ENCODE measurements around the gene RAB11FIP4. TPM values are rescaled to one million over a fixed set of nuclear protein-coding genes. Genes with fewer than 3 reads are reported as not detected.

The RAB11FIP4 gene
- total RNA-seq, 1 donor from 2014 or later = 1.8 TPM

DNA sequence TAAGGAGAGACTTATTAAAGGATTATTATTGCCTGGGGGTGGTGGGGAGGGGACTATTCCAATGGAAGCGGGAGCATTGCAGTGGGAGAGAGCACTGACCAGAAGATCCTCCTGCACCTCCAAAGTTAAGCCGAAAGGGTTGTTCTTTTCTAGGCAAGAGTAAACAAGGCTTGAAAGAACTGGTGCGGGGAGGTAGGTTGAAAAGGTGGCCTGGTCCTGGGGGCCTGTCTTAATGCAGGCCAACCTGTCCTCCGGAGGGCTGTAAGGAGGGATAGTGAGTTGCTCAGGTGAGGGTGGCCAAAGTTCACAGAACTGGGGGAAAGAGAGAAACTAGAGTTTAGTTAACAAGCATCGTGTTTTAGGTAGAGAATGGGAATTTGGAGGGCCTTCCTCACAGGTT is 65.3 kb downstream of the RAB11FIP4 start:
- DNase-seq (ENCODE audit: low spot score) = no peak

DNA sequence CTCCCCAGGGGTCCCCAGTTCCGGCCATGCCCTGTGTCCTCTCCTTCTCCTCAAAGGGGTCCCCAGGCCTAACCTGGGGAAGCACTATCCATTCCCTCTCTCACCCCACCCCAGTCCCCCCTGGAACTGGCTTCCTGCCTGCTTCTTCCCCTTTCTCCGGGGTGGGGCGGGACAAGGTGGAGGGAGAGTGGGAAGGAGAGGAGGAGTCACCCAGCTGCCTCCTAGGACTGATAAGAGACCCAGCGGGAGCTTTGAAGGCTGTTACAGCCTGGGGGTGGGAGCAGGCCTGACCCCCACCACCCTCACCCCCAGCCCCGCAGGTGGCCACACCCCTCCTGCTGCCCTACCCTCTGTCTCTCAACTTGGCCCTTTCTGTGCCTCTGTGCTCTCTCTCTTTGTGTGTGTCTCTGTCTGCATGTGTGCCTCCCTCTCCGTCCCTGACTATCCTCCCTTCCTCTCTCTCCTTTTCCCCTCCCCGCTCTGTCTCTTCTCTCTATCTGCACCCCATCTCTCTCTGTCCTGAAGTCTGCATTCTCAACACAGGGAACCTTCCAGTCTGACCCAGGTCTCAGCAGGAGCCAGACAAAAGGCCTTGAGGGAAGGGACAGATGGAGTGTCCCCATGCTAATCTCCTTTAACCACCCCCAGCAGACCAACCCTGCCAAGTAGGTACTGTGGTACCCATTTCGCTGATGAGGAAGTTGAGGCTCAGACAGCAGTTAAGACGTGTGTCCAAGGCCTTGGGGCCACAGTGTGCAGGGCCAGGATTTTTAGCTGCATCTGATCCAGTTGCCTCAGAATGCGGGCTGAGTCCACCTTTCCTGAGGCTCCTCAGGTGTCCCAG is 66.1 kb downstream of the RAB11FIP4 start:
- DNase-seq (ENCODE audit: low spot score) = no peak

DNA sequence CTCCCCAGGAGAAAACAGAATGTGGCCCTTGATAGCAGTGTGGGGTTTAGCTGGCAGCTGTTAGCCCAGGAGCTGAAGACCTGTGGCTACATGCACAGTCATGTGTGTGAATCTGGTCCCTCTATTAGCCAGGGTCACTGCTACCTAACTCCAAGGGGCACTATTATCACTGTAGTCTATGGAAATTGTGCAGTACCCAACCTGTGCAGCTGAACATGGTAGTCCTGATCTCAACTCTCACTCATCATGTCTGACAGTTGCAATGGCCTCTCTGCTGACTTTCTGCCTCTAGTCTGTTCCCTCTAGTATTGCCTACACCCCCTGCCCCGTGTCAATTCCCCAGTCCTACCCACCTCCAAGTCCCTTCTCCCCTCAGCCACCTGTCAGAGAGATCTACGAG is 67.4 kb downstream of the RAB11FIP4 start:
- no peak for DNase-seq (ENCODE audit: low spot score)

DNA sequence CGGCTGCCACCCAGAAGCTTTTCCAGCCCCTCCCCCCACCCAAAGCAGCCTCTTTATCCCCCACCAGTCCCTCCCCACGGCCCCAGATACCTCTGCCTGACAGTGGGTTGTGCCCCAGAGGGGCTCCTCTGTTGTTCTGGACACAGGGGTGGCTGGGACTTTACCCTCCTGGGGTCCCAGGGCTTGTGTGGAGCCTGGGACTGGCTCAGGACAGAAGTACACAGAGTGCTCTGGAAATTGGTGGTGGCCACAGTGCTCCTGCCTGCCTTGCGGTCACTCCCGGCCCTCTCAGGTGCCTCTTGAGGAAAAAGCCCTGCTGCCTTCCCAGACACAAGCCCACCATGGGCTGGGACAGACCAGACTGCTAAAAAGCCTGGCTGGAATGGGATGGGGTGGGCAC is 68.2 kb downstream of the RAB11FIP4 start:
- no peak for DNase-seq (ENCODE audit: low spot score)

DNA sequence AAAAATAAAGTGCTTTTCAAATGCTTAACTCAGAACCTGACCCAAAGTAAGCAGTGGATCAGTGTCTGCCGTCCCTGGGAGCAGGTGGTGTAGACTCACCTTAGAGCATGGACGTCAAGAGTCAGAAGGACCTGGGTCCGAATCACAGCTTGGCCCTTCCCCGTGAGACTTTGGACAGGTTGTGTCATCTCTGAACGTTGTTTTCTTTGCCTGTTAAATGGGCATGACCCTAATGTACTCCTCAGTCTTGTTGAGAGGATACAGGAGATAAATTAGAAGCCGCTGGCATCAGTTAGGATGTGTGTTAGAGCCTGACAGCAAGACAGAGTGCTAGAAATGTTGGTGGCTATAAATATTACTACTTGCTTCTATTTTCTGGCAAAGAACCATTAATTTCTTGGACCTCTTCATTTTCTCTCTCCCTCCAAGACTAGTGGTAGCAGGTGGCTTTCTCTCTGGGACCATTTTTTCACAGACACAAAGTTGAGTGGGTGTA is 68.8 kb downstream of the RAB11FIP4 start:
- no peak for DNase-seq (ENCODE audit: low spot score)

DNA sequence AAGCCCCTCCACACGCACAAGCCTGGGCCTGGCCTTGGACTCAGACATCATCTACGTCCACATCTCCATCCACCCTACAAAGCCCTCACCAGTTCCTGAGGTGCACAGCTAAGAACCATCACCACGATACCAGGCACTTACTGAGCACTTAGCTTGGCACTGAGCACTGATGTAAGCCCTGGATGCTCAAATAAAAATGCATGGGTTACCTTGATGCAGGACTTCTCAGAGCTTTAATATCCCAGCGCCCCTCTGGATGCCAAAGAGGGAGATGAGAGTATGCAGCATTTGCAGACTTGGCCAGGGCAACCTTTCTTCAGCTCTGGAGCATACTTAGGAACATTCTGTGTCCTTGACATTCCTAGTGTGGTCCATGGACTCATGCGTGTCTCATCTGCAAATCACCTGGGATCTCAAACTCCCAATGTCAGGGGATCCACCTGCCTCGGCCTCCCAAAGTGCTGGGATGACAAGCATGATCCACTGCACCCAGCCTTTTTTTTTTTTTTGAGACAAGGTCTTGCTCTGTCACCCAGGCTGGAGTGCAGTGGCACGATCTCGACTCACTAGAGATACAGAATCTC is 69.8 kb downstream of the RAB11FIP4 start:
- no peak for DNase-seq (ENCODE audit: low spot score)

DNA sequence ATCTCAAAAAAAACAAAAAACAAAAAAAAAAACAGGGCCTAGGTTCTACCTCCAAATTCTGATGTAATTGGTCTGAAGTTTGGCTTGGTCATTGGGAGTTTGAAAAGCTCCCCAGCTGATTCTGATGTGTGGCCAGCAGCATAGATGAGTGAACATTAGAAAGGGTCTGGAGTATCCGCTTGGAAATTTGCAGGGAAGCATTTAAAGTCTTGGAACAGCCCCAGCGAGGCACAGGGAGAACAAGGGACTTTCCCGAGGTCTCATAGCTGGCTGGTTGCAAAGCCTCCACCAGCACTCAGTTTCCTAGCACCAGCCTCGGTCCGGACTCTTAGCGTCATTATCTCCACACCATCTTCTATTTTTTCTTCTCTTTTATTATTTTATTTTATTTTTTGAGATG is 70.8 kb downstream of the RAB11FIP4 start:
- DNase-seq (ENCODE audit: low spot score) = no peak

DNA sequence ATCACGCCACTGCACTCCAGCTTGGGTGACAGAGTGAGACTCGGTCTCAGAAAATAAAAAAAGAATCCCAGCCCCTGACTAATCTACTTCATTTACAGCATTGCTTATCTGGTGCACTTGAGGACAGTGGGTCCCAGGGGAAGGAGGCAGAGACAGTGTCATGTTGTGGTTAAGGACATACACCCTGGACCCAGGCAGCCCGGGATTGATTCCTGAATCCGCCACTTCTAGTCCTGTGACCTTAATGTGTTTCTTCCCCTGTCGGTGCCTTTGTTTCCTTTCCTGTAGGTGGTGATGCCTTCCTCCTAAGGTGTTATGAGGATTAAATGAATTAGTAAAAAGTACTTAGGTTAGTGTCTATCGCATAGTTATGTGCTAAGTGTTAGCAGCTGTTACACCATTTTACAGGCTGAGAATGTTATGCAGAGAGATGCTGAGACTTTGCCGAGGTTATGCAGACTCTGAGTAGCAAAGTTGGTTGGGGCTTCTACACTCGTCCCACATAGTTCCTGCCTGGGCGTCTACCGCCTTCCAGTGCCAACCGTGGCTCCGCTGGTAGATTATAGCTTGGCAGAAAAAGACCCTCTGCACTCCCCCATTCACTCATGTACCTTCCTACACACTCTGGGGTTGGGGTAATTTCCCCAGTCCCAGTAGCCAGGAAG is 74.8 kb downstream of the RAB11FIP4 start:
- DNase-seq (ENCODE audit: low spot score) = no peak

DNA sequence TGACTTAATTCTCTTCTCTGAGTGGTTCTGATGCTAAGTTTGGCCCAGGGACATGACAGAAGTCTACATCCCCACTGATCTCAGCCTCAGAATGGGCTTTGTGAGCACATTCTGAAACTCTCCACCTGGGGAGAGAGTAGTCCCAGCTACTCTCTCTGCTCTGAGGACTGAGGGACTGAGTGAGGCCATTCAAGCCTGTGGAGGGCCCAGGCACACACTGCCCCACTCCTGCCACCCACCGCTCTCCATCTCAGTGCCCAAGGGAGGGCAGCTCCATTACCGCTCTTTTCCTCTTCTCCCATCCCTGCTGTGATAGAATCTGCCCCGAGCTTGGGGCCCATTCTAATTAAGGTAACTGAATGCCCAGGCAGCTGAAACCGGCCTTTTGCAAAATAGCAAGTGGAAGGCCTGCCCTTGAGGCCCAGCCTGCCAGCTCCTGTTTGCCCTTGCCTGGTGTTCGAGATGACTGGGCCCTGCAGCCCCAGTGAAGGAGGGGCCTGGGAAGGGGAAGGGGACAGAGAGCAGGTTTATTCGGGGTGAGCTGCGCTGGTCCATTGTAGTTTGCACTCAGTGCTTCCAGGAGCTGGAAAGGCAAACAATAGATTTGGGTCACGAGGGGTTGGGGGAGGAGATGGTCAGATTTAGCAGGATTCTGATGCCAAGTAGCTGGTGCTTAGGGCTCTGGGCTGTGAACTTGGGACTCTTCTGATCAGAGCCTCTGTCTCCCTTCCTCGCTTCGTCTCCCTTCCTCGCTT is 76.2 kb downstream of the RAB11FIP4 start:
- no peak for DNase-seq (ENCODE audit: low spot score)

DNA sequence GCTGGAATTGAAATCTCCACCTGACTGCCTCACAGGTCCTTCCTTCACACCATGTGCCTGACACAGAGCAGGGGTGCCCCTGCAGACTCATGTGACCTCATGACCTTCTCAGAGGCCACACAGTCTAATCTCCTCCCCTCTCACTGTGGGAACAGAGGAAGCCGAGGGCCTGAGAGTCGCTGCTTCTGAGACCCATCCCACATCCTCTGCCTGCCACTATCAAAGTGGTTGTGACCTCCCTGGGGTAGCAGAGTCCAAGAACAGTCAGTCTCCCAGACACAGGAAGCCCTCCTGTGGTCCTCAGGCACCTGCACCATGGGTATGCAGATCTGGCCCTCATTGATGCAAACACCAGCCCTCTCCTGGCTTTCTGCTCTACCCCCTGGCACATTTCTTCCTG is 78.5 kb downstream of the RAB11FIP4 start:
- no peak for DNase-seq (ENCODE audit: low spot score)

DNA sequence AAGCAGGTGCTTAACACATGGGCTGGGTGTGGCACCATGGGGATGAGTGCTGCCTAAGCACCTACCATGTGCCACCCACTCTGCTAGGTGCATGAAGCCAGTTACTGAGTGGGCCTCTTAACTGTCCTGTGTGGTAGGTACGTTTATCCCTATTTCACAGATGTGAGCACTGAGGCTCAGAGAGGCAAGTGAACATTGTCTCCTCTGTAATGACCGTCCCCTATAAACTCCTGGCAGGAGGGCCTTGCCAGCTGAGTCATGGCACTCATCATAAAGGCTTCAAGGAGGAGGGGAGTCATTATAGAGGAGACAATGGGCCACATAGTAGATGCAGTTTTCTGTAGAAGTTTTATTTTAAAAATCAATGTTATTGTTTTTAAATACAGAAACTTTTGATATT is 79.1 kb downstream of the RAB11FIP4 start:
- DNase-seq (ENCODE audit: low spot score) = no peak

DNA sequence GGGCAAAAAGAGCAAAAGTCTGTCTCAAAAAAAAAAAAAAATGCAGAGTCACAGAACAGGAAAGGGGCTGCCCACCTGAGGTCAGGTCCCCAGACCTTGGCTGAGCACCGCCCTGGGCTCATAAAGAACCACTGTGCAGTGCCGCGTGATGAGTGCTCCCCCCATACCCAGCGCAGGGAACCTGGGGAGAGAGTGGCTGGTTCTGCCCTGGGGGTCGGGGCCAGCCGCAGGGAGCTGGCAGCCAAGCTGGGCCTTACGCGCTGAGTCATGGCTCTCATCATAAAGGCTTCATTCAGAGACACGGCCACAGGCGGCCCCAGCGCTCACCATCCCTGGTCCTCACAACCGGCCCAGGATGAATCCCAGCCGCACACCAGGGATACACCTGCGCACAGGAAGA is 80.7 kb downstream of the RAB11FIP4 start:
- DNase-seq (ENCODE audit: low spot score) = no peak

DNA sequence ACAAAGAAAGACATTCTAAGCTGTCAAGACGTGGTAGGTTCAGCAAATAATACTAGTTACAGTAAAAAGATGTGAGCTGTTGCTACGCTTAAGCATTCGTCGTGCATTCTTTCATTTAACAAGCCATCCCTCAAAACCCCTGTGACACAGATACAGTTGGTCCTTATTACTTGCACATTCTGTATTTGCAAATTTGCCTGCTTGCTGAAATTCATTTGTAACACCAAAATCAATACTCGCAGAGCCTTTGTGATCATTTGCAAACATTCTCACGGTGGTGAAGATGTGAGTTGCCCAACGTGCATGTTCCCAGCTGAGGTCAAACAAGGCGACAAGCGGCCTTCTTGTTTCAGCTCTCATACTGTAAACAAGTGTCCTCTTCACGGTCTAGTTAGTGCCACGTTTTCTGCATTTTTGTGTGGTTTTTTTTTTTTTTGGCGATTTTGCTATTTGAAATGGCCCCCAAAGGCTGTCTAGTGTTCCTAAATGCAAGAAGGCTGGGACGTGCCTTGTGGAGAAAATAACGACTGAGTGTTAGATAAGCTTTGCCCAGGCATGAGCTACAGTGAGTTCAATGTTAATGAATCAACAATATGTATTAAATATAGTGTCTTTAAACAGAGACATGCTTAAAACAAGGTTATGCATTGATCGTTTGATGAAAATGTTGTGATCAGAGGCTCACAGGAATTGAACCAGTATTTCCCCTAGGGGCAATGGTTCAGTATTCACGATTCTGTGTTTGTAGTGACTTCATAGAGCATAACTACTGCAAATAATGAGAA is 84.1 kb downstream of the RAB11FIP4 start:
- no peak for DNase-seq (ENCODE audit: low spot score)

DNA sequence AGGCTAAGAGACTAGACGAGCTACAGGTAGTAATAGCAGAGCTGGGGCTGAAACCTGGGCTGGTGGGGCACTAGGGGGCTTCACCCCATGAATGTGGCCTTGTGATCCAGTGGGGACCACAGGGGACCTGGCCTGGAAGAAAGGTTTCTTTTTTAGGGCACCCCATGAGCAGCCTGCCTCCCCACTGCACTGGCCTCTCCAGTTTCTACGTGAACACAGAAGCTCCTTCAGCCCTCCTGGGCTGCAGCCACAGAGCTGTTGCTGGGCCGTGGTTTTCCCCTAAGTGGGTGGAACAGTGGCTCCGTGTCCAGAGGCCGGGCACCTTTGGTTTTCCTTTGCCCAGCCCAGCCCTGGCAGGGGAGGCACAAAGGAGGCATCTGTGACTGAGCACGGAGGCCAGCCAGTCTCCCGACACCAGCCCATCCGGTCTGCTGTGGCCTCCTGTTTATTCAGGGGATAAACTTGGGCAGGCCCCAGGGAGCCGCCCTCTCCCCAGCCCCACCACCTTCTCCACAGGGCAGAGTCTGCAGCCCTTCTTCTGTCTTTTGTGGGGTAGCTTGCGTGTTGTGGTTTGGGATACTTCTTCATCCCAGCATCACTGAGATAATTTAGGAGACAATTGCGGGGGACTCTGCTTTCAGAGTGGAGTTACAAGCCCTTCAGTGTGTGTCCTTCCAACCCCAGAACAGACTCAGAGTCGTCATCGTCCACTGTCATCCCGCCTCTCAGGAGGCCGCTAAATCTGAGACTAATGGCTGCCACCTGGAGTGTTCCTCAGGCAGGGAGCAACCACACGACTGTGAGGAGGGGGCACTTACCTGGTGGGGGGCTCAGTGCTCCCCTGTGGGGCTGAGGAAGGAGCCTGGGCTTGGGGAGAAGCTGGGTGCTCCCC is 85.3 kb downstream of the RAB11FIP4 start:
- no peak for DNase-seq (ENCODE audit: low spot score)

DNA sequence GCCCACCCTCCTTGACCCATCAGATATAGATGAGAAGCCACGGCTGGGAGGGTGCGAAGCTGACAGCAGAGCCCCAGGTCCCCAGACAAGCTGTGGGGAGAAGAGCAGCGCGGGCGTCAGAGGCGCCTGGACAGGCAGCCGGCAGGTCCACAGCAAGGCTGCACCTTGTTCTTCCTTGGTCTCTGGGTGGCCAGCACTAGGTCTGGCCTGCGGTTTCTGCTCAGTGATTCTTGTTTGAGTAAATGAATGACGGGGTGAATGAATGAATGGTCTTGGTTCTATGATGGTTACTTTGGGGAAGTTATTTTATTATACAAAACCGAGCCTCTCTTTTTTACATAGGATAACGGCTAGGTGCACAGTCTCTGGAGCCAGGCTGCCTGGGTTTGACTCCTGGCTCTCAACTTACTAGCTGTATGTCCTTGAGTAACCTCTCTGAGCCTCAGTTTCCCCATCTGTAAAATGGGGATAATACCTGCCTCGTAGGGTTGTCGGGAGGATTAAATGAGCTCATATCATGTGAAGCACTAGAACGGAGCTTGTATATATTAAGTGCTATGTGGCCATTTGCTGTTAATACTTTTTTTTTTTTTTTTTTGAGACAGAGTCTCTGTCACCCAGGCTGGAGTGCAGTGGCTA is 86.1 kb downstream of the RAB11FIP4 start:
- DNase-seq (ENCODE audit: low spot score) = no peak

DNA sequence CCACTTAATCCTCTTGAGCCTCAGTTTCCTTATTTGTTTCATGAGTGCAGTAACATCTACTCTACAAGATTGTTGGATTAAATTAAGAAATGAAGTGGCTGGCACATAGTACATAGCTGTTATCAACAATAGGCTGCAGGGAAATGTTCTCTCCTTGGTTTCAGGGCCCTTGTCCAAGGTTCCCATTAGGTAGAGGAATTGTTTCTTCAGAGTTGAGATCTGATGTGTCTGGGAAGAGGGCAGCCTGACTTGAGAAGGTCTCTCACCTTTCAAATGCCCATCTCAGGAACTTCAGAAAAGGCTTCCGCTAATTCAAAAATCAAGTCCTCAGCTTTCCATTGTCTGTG is 87.6 kb downstream of the RAB11FIP4 start:
- no peak for DNase-seq (ENCODE audit: low spot score)

DNA sequence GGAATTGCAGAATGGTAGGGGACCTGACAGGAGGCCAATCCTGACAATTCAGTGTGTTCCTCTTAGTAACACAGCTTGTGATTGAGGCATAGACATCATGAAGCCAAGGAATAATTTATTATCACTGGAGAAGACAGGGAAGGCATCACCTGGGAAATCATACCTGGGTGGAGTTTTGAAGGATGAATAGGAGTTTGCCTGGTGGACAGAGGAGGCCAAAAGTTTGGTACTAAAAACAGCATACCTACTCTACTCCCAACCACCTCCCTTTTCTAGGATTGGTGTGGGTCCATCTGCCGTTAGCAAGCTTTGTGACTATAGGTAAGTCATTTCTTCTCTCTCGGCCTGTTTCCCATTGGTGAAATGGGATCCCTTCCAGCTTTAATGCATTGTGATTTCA is 88.0 kb downstream of the RAB11FIP4 start:
- no peak for DNase-seq (ENCODE audit: low spot score)

DNA sequence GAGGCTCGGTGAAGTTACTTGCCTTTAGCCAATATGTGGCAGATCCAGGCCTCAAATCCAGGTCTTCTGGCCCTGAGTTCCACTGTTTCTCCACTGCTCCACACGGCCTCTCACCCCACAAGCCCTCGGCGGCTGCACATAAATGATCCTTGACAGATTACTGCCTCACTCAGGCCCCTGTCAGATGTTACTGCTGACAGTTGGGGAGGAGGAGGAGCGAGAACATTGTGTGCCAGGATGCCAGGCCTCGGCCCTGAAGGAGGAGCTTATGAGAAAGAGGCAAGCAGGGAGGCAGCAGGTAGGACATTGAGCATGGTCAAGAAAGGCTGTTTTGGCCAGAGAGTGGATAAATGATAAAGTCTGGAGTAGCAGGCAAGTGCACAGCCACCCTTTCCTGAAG is 88.6 kb downstream of the RAB11FIP4 start:
- no peak for DNase-seq (ENCODE audit: low spot score)
